MM.1S (cell line): ENCODE results near the gene XPR1.

ENCODE experiments used
- CTCF ChIP-seq: fragments of 300-600 bp; sonication (generic); IDR thresholded peaks from 2 replicates; pipeline ENCODE4 v1.5.1; 2016; ENCODE audit warnings: antibody characterized with exemption, low read length, mixed read lengths
- EZH2 ChIP-seq: fragments of 300-600 bp; sonication (generic); optimal IDR thresholded peaks from 2 replicates; pipeline ENCODE3; 2017; ENCODE audit warnings: low read depth, mild to moderate bottlenecking, antibody characterized with exemption, low read length, mixed read lengths
- EZH2phosphoT487 ChIP-seq: fragments of 300-600 bp; sonication (generic); IDR thresholded peaks from 2 replicates; pipeline ENCODE4 v1.6.1; 2018; ENCODE audit warnings: antibody characterized with exemption, low read length

DNA sequence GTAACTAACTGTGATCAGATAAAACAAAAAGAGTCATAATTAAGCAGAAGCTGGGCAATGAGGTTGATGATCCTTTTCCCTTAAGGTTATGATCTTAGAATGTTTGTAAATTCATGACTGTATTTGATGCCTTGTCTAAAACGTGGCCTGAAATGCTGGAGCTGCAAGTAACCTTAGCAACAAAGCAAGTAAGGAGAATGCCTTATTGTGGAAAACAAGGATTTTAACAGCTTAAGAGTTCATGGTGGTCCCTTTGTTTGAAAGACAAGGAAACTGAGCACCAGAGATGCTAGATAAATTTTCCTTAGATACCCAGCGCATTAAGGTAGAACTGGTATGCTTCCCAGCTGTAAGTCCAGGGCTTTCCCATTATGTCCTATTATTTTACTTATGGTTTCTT is 25.7 kb upstream of the XPR1 start:
- TF ChIP-seq CTCF, result no peak
- no peak for TF ChIP-seq EZH2
- no peak for TF ChIP-seq EZH2phosphoT487
